Esophagus mucosa (tissue), 1 donor: ENCODE data around the gene RNF151. TPM values are rescaled to one million over a fixed set of nuclear protein-coding genes. Genes with fewer than 3 reads are reported as not detected.
"Not testable (repeated sequence)": the region's sequence is repeated elsewhere in the genome, so short reads cannot be mapped to it uniquely, and the experiment has no call there.

Source experiments
- ATAC-seq: fragments of 200-7000 bp; cut with Tn5 transposase; one replicate; pipeline ENCODE4 v1.9.1; 2020
- total RNA-seq: library from RNA; stranded (reverse); gene quantifications from one replicate; pipeline ENCODE4 v1.2.4, GENCODE V29; 2023
- donor health status: DM: yes; HTN: yes; CAD: no.

The RNF151 gene
- total RNA-seq, 1 donor from 2014 or later, result not detected

DNA sequence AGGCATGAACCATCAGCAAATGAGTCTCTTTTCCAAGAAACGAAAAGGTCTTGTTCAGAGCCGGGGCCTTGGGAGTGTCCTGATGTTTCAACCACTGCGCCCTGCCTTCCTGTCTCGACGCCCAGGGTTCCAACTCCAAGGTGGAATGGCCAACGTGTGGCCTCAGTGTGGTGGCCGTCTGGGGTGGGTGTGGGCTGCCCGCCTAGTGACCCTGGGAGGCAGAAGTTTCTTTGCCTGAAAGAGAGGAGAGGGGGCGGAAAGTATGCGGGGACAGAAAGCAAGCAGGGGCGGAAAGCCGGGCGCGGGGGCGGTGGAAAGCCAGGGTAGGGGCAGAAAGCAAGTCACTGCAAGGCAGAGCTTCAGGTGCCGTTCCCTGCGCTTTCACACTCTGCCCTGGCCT, 27.7 kb upstream of the RNF151 start:
- no peak for ATAC-seq

GRCh38 chr16:1939833-1940232, 26.8 kb upstream of the RNF151 start:
- ATAC-seq, result not testable (repeated sequence)

DNA sequence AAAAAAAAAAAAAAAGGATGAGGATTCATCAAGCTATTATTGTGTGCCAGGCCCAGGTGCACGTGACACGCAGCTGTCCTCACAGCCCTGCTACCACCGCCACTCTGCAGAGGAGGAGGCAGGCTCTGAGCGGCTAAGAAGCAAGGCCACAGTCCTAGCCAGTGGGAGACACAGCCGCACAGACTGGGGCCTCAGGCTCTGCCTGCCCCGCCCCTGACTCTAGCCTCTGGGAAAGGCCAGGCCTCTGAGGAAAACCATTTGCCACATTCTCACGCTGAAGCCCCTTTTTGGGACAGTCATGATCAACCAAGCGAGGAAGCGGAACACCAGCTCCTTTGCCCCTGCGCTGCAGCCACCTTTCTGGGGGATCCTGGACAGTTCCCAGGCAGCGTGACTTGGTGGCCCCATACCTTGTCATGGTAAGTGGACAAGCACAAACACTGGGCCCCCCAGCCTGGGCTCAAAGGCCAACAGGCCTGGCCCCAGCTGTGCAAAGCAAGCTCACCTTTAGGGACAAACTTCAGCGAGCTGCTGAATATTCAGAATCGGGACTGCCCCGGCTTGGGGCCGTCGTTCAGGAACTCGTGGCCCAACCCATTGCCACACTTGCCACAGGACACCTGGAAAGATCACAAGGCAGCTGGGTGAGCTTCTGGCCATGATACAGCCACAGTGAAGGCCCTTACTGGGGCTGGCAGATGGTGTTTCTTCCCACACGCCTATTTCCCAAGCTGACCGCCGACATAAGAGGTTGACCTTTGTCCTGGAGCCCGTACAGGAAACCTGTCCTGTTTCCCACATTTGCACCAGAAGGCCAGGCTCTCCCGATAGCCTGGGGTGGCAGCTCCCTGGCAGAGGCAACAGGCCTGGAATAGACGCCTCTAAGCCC, 26.1 kb upstream of the RNF151 start:
- ATAC-seq, result no peak

GRCh38 chr16:1941162-1942046, 25.3 kb upstream of the RNF151 start:
- no peak for ATAC-seq

DNA sequence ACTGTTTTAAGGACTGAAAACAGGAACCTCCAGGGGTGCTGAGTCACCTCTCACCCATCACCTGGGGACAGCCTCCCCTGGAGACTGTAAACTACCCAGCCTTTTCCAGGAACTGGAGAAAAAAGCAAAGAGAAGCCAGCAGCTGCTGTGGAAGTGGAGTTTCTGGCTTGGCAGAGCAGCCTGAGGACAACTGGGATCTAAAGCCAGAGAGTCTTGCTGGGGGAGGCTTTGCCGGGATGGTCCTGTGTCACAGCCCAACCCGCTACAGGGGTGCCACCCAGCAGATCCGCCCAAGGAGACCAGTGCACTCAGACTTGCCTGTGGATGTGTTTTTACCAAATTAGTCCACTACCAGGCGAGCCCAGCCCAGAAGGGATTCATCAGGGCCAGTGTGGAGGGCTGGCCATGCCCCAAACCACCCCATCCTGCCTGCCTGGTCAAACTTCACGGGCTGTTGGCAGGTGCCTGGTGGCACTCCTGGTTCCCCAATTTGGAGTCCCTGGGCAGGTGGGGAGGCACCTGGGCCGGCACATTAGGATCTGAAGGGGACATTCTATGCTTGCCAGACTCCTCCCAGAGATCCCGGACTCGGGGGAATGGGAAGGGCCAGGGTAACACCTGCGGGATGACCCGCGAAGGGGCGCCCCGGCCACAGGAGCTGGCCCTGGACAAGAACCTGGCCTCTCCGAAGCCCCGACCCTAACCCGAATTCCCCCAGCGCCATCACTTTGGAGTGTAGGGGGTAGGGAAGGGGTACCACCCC, 24.4 kb upstream of the RNF151 start:
- ATAC-seq, result peak; percentile 47

GRCh38 chr16:1942810-1943726, 23.6 kb upstream of the RNF151 start, which contains the start of gene MSRB1:
Gene MSRB1, minus strand, starts transcription at chr16:1943199. Its CDS starts 43 bp downstream, at chr16:1943156.
- peak; percentile 90 for ATAC-seq

DNA sequence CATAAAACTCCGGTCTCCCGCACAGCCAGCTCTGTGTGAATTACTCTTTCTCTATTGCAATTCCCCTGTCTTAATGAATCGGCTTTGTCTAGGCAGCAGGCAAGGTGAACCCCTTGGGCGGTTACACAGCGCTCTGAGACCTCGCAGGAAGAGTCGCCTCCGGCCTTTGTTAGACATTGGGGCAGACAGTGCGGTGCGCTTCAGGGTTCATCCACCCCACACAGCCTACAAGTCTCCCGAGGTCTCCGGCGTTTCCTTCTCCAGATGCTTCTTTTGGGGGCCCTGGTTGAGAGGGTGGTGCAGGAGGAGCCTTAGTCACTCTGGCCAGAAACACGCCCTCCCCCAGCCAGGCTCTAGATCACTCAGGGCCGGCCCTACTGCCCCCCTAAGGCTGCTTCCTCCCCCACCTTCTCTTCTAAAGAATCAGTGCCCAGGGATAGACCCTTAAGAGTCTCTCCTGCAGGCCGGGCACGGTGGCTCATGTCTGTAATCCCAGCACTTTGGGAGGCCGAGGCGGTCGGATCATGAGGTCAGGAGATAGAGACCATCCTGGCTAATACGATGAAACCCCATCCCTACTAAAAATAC, 21.9 kb upstream of the RNF151 start:
- ATAC-seq, result no peak

- ATAC-seq, result no peak
These were observed 20.9 kb upstream of the RNF151 start for GRCh38 chr16:1945559-1946391.

DNA sequence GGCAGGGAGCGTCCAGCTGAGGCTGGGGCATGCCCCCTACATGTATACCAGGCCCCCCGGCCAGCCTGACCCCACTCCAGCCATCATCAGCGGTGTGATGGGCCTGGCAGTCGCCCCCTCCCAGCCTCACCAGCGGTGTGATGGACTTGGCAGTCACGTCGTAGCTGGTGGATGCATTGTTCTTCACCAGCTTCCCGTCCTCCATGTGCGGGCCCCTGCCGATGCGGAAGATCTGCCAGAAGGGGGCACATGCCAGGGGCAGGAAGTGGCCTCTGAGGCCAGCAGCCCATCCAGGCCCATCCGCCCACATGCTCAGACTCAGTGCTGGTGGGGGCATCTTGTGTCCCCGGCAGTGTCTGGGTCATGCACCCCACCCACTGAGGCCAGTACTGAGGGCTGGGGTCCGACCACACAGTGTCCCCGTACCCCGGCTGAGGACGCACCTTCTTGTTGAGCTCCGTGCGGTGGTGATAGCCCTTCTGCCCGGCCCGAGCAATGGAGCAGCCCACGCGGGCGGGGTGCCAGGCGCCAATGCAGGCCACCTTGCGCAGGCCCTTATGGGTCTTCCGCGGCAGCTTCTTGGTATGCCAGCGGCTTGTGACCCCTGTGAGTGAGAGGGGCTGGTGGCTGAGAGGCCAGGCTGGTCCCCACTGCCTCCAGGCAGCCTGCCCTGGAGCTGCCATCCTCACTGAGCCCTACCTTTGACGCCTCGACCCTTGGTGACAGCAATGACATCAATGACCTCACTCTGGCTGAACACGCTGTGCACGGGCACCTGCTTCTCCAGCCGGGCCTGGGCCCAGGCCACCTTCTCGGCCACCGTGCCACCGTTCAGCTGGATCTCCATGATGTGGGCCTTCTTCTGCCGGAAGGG, 19.9 kb upstream of the RNF151 start:
- ATAC-seq, result no peak

DNA sequence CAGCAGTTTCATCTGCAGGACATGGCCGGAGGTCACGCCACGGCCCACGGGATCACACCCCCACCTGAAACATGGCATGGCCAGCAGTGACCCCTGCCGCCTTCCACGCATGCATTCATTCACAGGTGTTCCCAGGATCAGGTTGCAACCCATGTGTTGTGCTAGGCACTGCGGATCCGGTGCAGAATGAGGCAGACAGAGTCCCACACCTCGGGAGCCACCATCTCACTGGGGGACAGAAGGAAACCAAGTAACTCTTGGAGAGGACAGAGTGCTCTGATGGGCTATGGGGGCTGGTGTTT, 19.3 kb upstream of the RNF151 start:
- ATAC-seq, result no peak

GRCh38 chr16:1949507-1949906, 17.1 kb upstream of the RNF151 start:
- ATAC-seq, result no peak

GRCh38 chr16:1950047-1950446, 16.6 kb upstream of the RNF151 start:
- ATAC-seq, result peak; percentile 69

- no peak for ATAC-seq
These were observed 16.1 kb upstream of the RNF151 start for GRCh38 chr16:1950559-1950958.

DNA sequence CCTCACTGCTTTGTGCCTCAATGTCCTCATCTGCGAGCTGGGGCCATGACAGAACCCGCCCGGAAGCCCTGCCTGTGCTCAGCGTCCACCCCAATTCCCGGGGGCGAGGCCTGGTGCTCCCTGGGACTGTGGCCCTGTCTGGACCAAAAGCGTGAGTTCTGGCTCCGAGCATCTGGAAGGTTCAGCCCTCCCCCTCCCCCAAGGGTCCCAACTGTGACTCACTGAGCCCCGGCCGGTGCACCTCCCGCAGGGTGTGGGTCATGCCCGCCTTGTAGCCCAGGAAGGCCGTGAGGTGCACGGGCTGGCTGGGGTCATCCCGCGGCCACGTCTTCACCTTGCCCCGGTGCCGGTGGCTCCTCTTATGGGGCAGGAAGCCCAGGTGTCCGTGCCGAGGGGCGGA, 12.9 kb upstream of the RNF151 start:
- no peak for ATAC-seq

GRCh38 chr16:1957434-1958142, 9.1 kb upstream of the RNF151 start:
- ATAC-seq, result not testable (repeated sequence)

GRCh38 chr16:1958143-1958491, 8.5 kb upstream of the RNF151 start:
- ATAC-seq, result not testable (repeated sequence)

- ATAC-seq, result peak; percentile 14
These were observed 7.9 kb upstream of the RNF151 start for GRCh38 chr16:1958715-1959268.

- peak; percentile 83 for ATAC-seq
These were observed 7.2 kb upstream of the RNF151 start, which contains the start of gene NDUFB10 for GRCh38 chr16:1959269-1960039. Gene NDUFB10, plus strand, starts transcription at chr16:1959538. Its CDS starts 87 bp downstream, at chr16:1959625.
